CD4-positive, alpha-beta T cell treated with Interleukin-6 at 100 ng/mL for 8 hours (primary cell): Measurements from ENCODE around the gene ASPRV1.
"Not testable (repeated sequence)": the region's sequence is repeated elsewhere in the genome, so short reads cannot be mapped to it uniquely, and the experiment has no call there.

Source experiments
- DNase-seq: peaks from one replicate; pipeline ENCODE4 v3.0.0-alpha.2; 2020; ENCODE audit warnings: mixed read lengths, low spot score

Gene ASPRV1

GRCh38 chr2:69959425-69959824, 2.0 kb downstream of the ASPRV1 start:
- no peak for DNase-seq

GRCh38 chr2:69958480-69958879, 3.0 kb downstream of the ASPRV1 start:
- DNase-seq: no peak

- no peak for DNase-seq
Measured at GRCh38 chr2:69957965-69958364, 3.5 kb downstream of the ASPRV1 start.

- no peak for DNase-seq
Measured at GRCh38 chr2:69956475-69956979, 4.9 kb downstream of the ASPRV1 start.

- no peak for DNase-seq
Measured at GRCh38 chr2:69955029-69955428, 6.4 kb downstream of the ASPRV1 start.

GRCh38 chr2:69954084-69954483, 7.3 kb downstream of the ASPRV1 start:
- no peak for DNase-seq

GRCh38 chr2:69952336-69953115, 8.9 kb downstream of the ASPRV1 start:
- no peak for DNase-seq

GRCh38 chr2:69950671-69951070, 10.8 kb downstream of the ASPRV1 start:
- not testable (repeated sequence) for DNase-seq

GRCh38 chr2:69950241-69950640, 11.2 kb downstream of the ASPRV1 start:
- DNase-seq: no peak

GRCh38 chr2:69948963-69949645, 12.3 kb downstream of the ASPRV1 start:
- no peak for DNase-seq

- DNase-seq: no peak
Measured at GRCh38 chr2:69948032-69948962, 13.1 kb downstream of the ASPRV1 start.

GRCh38 chr2:69947325-69947931, 14.0 kb downstream of the ASPRV1 start:
- DNase-seq: no peak

GRCh38 chr2:69946351-69947324, 14.8 kb downstream of the ASPRV1 start:
- DNase-seq: peak; percentile 71

- DNase-seq: no peak
Measured at GRCh38 chr2:69945941-69946340, 15.5 kb downstream of the ASPRV1 start.

- DNase-seq: peak; percentile 12
Measured at GRCh38 chr2:69945441-69945840, 16.0 kb downstream of the ASPRV1 start.

GRCh38 chr2:69944756-69945155, 16.7 kb downstream of the ASPRV1 start:
- no peak for DNase-seq

GRCh38 chr2:69943843-69944525, 17.4 kb downstream of the ASPRV1 start:
- no peak for DNase-seq

- no peak for DNase-seq
Measured at GRCh38 chr2:69943000-69943842, 18.2 kb downstream of the ASPRV1 start.

- no peak for DNase-seq
Measured at GRCh38 chr2:69940691-69941090, 20.7 kb downstream of the ASPRV1 start.
